GM18909 (cell line): ENCODE measurements around the gene SNAP91.
"Not testable (repeated sequence)": the region's sequence is repeated elsewhere in the genome, so short reads cannot be mapped to it uniquely, and the experiment has no call there.

ENCODE experiments used
- ATAC-seq: cut with Tn5 transposase; IDR thresholded peaks from one replicate; pipeline ENCODE4 v1.9.1; 2021; ENCODE audit warnings: mild to moderate bottlenecking; ENCODE audit not compliant: unreplicated experiment, poor library complexity

Gene SNAP91

DNA sequence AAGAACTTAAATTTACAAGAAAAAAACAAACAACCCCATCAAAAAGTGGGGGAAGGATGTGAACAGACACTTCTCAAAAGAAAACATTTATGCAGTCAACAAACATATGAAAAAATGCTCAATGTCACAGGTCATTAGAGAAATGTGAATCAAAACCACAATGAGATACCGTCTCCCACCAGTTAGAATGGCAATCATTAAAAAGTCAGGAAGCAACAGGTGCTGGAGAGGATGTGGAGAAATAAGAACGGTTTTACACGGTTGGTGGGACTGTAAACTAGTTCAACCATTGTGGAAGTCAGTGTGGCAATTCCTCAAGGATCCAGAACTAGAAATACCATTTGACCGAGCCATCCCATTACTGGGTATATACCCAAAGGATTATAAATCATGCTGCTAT, 157.2 kb downstream of the SNAP91 start:
- not testable (repeated sequence) for ATAC-seq

- not testable (repeated sequence) for ATAC-seq
Measured at GRCh38 chr6:83550482-83550881, 158.4 kb downstream of the SNAP91 start.

GRCh38 chr6:83546636-83547035, 162.3 kb downstream of the SNAP91 start:
- no peak for ATAC-seq

- no peak for ATAC-seq
Measured at GRCh38 chr6:83539678-83540077, 169.2 kb downstream of the SNAP91 start.

GRCh38 chr6:83536647-83537589, 172.0 kb downstream of the SNAP91 start:
- no peak for ATAC-seq

GRCh38 chr6:83536034-83536646, 172.8 kb downstream of the SNAP91 start:
- ATAC-seq: peak; percentile 78

- ATAC-seq: no peak
Measured at GRCh38 chr6:83518816-83519480, 190.0 kb downstream of the SNAP91 start.

- no peak for ATAC-seq
Measured at GRCh38 chr6:83517500-83517899, 191.4 kb downstream of the SNAP91 start.

GRCh38 chr6:83514866-83515466, 193.9 kb downstream of the SNAP91 start:
- ATAC-seq: peak; percentile 65

DNA sequence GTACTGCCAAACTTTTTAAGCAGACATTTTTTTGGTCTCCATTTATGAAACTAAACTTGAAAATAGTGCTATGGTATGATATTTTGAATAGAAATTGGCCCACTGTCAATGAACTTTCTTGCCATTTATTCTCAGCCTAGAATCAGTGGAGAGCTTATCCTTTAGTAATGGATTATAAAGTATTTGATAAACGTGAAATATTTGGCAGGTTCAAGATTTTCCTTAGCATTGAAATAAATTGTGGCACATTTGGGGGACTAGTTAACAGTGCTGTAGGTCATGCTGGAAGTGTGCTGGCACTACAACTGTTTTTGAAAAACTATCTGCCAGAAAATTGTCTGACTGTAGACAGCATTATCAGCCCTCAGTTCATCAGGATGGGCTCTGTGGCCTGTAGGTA, 194.4 kb downstream of the SNAP91 start:
- ATAC-seq: peak; percentile 5

DNA sequence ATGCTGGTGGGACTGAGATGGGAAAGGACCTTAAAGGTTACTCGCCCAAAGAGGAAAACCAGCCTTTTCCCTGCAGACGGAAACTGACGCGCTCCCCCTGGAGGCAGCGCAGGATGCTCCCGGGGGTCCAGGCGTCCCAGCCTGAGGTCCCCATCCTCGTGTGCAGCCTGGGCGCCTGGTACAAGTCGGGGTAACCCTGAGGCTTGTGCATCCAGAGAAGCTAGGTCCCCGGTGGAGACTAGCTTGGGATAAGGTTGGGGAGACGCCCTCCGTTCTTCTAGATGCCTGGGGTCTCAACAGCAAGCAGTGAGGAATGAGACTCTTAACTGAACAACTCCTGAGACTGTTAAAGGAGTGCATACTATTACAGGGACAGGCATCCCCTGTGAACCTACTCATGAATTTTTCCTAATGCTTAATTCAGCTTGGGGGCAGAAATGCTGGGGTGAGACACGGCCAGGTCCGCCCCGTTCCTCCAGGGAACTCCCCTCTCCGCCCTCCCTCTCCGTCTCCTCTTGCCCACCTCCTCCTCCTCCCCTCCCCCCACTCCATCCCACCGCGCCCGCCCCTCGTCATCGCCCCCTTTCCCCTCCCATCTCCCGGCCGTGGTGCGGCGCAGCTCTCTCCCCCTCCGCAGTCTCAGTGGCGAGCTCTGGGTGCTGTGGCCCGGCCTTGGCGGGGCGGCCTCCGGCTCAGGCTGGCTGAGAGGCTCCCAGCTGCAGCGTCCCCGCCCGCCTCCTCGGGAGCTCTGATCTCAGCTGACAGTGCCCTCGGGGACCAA, 196.8 kb downstream of the SNAP91 start, which contains the start of gene PRSS35:
Gene PRSS35, plus strand, starts transcription at position 634 of the 781 bp plus-strand sequence. CDS start 10,908 bp downstream, outside the sequence.
- ATAC-seq: peak; percentile 48

- ATAC-seq: no peak
Measured at GRCh38 chr6:83511266-83511665, 197.6 kb downstream of the SNAP91 start.

DNA sequence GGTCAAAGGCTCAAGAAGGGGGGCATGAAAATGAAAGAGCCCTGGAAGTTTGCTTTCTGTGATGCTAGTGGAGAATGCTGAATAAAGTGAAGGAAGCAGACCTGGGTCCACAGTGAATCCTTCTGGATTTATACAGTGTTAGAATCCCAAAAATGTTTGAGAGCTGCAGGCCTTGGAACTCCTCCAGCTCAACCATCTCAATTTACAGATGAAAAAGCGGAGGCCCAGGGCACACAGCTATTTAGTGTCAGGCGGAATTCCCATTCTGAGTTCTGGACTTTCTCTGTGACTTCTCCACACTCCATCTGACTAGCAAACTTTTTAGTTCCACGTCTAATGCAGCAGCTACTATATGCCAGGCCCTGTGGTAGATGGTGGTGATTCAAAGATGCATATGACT, 198.1 kb downstream of the SNAP91 start:
- no peak for ATAC-seq

DNA sequence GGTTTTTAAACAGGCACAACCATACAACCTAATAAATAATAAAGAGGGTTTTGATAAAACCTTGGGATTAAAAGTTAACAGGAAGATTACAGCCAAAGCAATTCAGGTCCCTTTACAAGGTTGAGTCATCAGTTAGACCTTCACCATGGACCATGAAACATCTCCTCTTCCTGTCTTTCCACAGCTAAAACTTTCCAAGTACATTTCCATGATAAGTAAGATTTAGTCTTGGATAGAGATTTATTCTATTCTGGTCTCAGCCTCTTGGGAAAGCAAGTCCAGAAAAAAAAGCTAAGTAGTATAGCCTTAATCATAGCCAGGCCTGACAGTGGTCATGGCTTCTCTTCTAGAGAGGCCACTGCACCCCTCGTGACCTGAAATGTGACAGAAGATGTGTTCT, 199.5 kb downstream of the SNAP91 start:
- no peak for ATAC-seq

GRCh38 chr6:83505356-83505755, 203.5 kb downstream of the SNAP91 start:
- ATAC-seq: no peak
